HG02642 (cell line): ENCODE measurements around the gene COL4A3.

Source experiments
- ATAC-seq: cut with Tn5 transposase; IDR thresholded peaks from one replicate; pipeline ENCODE4 v1.9.1; 2021; ENCODE audit warnings: mild to moderate bottlenecking; ENCODE audit not compliant: unreplicated experiment, poor library complexity

The COL4A3 gene

GRCh38 chr2:227324995-227325838 is 160.8 kb downstream of the COL4A3 start, which contains the start of gene MFF:
TSS of gene MFF (plus strand) at chr2:227325251. CDS start at chr2:227330666, 5,415 bp downstream.
- ATAC-seq = peak; percentile 98

GRCh38 chr2:227325839-227326195 is 161.4 kb downstream of the COL4A3 start:
- peak; percentile 5 for ATAC-seq

GRCh38 chr2:227326783-227327182 is 162.4 kb downstream of the COL4A3 start:
- ATAC-seq = no peak

- ATAC-seq = no peak
Observed at GRCh38 chr2:227335713-227336112, 171.3 kb downstream of the COL4A3 start.

- ATAC-seq = no peak
Observed at GRCh38 chr2:227337442-227337841, 173.0 kb downstream of the COL4A3 start.

GRCh38 chr2:227339098-227339599 is 174.7 kb downstream of the COL4A3 start:
- no peak for ATAC-seq

- no peak for ATAC-seq
Observed at GRCh38 chr2:227340106-227340505, 175.7 kb downstream of the COL4A3 start.

GRCh38 chr2:227341553-227341952 is 177.1 kb downstream of the COL4A3 start:
- no peak for ATAC-seq

GRCh38 chr2:227344231-227344630 is 179.8 kb downstream of the COL4A3 start:
- no peak for ATAC-seq

- no peak for ATAC-seq
Observed at GRCh38 chr2:227347117-227347516, 182.7 kb downstream of the COL4A3 start.

- no peak for ATAC-seq
Observed at GRCh38 chr2:227348324-227348723, 183.9 kb downstream of the COL4A3 start.

- no peak for ATAC-seq
Observed at GRCh38 chr2:227349989-227350612, 185.7 kb downstream of the COL4A3 start.

GRCh38 chr2:227351639-227352038 is 187.2 kb downstream of the COL4A3 start:
- ATAC-seq = peak; percentile 92

GRCh38 chr2:227360351-227360750 is 195.9 kb downstream of the COL4A3 start:
- no peak for ATAC-seq

- ATAC-seq = no peak
Observed at GRCh38 chr2:227363756-227364155, 199.3 kb downstream of the COL4A3 start.
